ENCODE measurements around the gene C3orf18.

C3orf18 gene

GRCh38 chr3:50603261-50604109 is 35.9 kb upstream of the C3orf18 start:
- DNase-seq = no peak

- DNase-seq = no peak
Observed at GRCh38 chr3:50602595-50603191, 35.1 kb upstream of the C3orf18 start.

GRCh38 chr3:50600841-50601591 is 33.5 kb upstream of the C3orf18 start:
- DNase-seq = peak; percentile 64 to 80 (median 76)

GRCh38 chr3:50600141-50600753 is 32.7 kb upstream of the C3orf18 start:
- no peak for DNase-seq

GRCh38 chr3:50599716-50600118 is 32.2 kb upstream of the C3orf18 start:
- DNase-seq = no peak

- no peak for DNase-seq
Observed at GRCh38 chr3:50599115-50599715, 31.7 kb upstream of the C3orf18 start.

- DNase-seq = no peak
Observed at GRCh38 chr3:50594253-50594785, 26.8 kb upstream of the C3orf18 start.

GRCh38 chr3:50592568-50592967 is 25.0 kb upstream of the C3orf18 start:
- no peak for DNase-seq

- no peak for DNase-seq
Observed at GRCh38 chr3:50591196-50591741, 23.7 kb upstream of the C3orf18 start.

- no peak for DNase-seq
Observed at GRCh38 chr3:50588759-50589433, 21.3 kb upstream of the C3orf18 start.

GRCh38 chr3:50587806-50588758 is 20.5 kb upstream of the C3orf18 start:
- DNase-seq = peak in 3 of 4 experiments; percentile 19 to 59 (median 44)

- no peak for DNase-seq
Observed at GRCh38 chr3:50587373-50587772, 19.8 kb upstream of the C3orf18 start.

GRCh38 chr3:50586763-50587070 is 19.2 kb upstream of the C3orf18 start:
- no peak for DNase-seq

- no peak for DNase-seq
Observed at GRCh38 chr3:50585919-50586762, 18.6 kb upstream of the C3orf18 start.

GRCh38 chr3:50584391-50584790 is 16.8 kb upstream of the C3orf18 start:
- DNase-seq = no peak

- no peak for DNase-seq
Observed at GRCh38 chr3:50583897-50584296, 16.4 kb upstream of the C3orf18 start.

- no peak for DNase-seq
Observed at GRCh38 chr3:50582083-50582482, 14.5 kb upstream of the C3orf18 start.

GRCh38 chr3:50581459-50581842 is 13.9 kb upstream of the C3orf18 start:
- DNase-seq = no peak

GRCh38 chr3:50580683-50581458 is 13.3 kb upstream of the C3orf18 start:
- no peak for DNase-seq
